ENCODE data around the gene TP73.

TP73 gene

DNA sequence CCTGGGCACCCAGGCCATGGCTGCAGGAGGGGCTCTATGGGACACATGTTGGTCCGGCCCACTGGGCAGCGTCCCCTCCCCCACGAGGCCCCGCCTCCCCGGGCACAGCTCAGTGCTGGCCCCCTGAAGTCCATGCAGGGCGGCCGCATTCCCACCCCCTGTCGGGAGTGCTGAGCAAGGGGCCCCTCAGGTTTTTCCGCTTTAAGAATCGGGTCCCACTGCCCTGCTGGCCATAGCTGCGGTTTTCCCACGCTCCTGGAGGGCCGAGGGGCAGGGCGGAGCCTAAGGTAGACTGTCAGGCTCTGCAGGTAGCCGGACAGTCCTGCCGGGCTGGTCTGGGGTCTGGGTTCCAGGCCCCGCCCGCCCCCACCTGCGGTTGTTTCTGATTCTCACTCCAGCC, 56.5 kb downstream of the TP73 start:
- no peak for DNase-seq (ENCODE audit: low read depth)

DNA sequence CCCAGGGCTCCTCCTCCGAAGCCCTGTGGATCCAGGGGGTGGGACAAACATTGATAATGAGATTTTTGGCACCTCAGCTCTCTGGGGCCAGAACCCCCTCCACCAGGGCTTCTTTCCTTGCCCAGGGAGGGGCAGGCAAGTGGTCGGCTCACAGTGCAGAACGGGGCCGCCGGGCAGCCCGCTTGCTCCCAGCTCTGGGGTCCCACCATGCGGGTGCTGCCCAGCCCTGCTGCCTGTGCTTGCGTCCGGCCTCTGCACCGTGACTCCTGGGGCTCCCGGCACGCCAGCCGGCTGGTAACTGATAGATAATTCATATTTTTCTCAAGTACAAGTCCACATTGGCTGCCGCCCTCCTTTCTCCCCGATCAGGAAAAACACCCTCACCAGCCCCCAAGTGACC, 57.9 kb downstream of the TP73 start:
- DNase-seq (ENCODE audit: low read depth): no peak

DNA sequence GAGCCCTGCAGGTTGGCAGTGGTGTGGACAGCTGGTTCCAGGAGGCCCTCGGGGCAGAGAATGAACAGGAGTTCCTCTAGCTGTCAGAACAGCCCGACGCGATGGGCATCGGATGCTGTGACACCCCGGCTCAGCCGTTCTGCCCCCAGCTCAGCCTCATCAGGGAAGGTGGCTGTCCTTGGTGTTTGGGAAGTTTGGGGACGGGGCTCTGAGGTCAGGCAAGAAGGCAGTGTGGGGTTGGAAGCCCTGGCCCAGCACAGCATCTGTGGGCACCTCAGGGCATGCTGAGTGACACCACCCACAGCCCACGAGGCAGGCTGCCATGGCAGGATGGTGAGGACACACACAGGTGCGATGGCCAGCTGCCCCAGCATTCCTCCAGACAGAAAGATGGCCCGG, 59.1 kb downstream of the TP73 start:
- no peak for DNase-seq (ENCODE audit: low read depth)

DNA sequence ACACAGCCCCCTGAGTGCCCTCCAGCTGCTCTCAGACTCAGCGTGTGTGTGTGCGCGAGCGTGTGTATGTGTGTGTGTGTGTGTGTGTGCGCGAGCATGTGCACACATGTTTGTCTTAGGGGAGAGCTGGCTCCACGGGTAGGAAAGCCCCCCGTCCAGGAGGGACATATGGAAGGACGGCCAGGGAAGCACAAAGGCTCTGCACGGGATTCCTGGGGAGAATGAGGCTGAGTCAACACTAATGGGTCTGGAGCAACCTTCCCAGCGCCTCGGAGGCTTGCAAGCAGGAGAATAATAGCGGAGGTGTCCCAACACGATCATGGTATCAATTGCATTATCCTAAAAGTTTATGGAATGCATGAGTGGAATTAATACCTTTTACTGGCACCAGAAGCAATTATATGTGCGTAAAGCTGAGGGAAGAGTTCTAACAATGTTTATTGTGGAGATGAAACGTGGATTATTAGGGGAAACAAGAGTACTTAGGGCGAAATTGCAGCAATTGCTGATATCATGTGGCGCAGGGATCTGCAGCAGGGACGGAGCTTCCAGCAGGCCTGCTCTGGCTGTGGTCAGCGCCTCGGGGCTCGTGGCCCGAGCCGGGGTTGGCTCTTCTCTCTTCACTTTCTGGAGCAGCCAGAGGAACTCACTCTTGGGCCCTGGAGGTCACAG, 59.6 kb downstream of the TP73 start:
- no peak for DNase-seq (ENCODE audit: low read depth)

DNA sequence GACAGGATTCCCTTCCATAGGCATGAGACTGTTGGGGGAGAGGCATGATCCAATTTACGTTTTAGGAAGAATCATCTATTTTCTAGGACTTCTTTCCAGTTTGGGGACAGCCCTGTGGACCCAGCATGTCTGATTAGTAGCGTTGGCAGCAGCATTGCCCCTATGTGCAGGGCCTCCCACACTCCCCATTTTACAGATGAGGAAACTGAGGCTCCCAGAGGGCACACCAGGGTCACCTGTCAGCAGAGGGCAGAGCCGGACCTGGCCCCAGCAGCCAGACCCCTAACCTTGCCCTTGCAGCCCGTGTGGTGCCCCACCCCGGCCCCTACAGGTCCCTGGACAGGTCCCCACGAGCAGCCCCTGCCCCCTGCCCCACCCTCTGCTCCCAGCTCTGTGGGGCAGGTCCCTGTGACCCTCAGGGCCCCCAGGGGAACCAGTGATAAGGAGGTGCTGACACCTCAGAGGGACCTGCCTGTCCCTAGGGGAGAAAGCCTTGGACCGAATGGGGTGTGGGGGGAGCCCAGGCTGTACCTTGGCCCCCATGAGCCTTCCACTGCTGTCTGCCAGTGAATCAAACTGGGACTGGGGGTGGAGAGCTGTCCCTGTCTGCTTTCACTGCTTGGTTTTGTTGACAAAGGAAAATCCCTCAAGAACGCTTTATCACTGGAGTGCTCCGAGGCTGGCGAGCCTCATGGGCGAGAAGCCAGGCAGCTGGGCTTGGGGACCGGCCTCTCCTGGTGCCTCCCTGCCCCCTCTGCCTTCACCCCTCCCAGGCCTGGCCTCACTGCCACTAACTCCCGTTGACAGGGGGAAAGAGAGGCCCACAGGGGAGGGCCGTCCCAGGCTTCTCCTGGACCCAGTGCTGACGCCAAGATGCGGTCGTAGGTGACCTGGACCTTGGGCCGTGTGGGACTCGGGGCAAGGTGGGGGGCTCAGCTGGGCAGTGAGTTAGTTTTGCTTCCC, 60.5 kb downstream of the TP73 start:
- no peak for DNase-seq (ENCODE audit: low read depth)

DNA sequence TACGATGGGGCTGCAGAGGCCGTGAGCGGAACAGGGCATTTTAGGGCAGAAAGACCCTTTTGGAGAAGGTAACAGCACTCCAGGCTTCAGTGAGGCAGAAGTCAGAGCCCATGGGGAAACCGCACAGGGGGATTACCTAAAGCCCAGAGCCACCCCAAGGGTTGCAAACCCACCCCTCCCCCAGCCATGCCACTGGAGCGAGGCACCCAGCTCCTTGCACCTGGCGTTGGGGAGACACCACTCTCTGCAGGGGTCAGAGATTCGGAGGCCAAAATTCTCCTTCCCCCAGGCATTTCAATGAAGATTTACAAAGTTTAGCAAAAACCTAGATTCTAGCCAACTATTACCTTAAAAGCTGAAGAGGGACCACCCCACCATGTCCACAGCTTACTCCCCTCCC, 61.5 kb downstream of the TP73 start:
- no peak for DNase-seq (ENCODE audit: low read depth)

DNA sequence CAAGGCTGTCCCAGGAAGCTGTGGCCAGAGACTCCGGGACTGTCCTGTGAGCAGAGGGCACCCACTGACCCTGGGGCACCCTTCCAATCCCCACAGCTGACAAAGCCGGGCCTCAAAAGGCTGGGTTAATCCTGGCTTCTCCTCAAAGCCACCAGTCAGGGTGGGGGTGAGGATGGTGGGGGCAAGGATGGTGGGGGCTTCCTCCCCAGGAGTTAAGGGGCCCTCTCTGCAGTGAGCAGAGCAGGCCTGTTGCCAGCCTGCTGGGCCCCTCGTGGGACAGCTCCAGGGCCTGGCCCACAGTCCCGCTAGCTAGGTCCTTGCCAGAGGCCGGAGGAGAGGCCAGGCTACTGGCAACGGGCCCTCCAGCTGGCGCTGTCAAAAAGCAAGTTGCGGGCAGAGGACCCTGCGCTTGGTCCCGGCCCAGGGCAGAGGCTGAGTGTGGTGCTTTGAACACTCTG, 62.0 kb downstream of the TP73 start:
- DNase-seq (ENCODE audit: low read depth): no peak

DNA sequence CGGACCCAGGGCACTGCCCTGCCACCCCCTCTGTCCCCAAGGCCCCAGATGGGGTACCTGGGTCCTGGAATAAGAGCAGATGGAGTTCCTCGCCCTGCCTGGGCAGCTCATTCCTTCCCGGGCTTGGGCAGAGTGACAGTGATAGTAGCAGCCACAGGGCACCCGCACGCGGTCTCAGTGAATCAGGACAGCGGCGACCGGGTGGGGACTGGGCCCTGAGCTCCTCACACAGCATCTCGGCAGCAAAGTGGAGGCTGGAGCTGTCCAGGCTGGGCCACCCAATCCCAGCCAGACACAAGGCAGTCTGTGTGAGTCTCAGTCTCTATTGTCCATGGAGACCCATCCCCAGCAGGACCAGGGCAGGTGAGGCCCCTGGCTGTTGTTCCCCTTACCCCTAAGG, 62.5 kb downstream of the TP73 start:
- DNase-seq (ENCODE audit: low read depth): no peak

DNA sequence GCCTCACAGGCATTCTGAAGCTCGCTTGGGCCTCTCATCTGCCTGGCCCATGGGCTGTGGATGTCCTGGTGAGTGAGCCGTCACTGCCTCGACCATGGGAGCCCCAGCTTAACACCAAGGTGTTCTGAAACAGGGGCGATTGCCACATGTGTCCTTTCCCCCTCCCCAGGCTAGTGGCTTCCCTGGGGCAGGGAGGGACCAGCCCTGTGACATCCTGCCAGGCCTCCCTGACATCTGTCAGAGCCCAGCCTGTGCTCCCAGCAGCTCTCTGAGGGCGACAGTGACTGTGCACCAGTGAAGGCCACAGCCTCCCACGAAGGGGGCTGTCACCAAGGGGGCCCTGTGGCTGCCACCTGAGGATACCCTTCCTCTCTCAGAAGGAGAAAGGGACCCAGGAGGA, 64.0 kb downstream of the TP73 start:
- no peak for DNase-seq (ENCODE audit: low read depth)

DNA sequence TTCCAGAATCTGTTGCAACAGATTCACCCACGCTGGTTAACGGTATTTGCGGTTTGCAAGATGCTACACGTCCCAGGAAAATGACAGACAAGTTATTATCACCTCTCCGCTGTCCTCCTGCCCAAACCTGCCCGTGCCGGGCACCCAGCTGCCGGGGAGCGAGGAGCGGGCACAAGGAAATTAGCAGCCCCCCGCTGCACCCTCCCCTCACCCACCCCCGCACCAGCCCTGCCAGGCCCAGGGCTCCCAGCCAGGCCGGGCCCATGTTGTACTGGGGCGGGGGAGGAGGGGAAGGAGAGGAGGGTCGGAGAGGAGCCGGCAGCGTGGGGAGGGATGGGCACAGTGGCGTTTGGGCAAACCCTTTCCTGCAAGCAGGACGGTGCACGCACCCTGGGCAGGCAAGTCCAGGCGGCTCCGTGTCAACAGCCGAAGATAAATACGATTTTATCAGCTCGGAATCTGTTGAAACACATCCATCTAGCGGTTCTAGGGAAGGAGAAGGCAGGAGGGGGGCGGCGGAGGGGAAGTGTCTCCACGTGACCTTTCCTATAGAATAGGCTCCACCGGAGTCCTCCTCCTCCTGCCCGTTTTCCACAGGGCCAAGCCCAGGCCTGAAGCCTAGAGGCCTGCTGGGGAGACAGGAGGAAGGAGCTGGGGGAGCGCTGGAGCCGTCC, 64.9 kb downstream of the TP73 start:
- no peak for DNase-seq (ENCODE audit: low read depth)

DNA sequence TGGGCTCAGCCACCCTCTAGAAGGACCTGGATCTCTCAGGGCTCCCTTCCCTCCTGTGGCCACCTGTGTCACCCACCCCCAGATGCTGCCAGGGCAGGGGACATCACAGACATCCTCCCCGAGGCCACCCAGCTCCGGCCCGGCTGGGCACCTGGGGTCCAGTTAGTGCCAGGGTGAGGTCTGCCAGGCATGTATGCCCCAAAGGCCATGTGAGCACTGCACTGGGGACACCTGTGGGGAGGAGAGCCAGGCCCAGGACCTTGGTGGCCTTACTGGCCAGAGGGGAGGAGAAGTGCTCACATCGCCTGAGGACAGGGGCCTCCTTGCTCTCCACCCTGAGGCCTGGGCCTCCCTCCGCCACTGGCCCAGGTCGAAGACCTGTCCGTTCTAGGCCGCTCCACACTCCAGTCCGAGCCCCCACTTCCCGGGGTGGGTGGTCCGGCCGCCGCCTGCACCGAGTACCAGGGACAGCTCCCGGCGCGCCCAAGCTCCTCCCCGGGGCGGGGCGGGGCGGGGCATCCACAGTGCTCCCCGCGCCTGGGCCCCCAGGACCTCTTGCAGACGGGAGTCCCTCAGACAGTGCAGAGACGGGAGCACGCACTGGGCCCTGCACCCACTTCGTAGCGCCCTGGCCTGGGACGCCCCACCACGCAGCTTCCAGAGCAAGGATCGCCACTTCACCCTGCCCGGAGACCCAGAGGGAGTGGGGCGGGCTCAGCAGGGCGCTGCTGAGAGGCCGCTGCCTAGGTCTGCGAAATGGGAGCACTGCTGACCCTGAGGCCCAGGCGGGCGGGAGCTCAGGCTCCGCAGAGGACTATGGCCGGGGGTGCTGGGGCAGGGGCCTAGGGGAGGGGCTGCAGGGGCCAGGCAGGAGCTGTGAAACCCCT, 65.6 kb downstream of the TP73 start:
- no peak for DNase-seq (ENCODE audit: low read depth)

DNA sequence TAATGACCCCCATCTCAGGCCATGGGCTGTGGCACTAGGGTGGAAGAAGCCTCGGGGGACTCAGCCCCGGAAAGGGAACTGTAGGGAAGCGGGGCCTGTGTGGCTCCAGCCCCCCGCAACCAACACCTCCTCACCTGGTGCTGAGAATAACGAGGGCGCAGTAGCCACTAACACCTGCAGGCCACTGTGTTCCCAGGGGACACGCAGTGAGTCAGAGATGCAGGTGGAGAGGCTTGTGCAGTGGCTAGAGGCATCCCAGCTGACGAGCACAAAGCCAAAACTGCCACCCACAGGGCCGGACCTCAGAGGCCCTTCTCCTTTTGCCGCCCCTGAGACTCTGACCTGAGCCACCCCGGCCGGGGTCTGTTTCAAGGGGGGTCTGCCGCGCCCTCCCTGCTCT, 66.4 kb downstream of the TP73 start:
- no peak for DNase-seq (ENCODE audit: low read depth)

DNA sequence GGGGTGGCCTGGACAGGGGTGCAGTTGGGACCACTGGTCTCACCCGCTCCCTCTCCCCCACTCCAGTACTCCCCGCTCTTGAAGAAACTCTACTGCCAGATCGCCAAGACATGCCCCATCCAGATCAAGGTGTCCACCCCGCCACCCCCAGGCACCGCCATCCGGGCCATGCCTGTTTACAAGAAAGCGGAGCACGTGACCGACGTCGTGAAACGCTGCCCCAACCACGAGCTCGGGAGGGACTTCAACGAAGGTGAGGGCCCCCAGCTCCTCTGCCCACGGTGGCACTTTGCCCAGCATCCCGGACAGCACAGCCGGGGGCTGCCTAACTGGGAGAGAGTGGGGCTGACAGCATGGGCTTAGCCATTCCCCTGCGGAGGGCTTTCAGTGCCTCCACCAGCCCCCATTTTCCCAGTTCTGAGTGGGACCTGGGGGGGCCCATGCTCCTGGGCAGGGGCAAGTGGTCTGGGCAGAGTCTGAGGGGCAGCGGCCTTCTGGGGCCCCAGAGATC, 69.7 kb downstream of the TP73 start:
- DNase-seq (ENCODE audit: low read depth): no peak

DNA sequence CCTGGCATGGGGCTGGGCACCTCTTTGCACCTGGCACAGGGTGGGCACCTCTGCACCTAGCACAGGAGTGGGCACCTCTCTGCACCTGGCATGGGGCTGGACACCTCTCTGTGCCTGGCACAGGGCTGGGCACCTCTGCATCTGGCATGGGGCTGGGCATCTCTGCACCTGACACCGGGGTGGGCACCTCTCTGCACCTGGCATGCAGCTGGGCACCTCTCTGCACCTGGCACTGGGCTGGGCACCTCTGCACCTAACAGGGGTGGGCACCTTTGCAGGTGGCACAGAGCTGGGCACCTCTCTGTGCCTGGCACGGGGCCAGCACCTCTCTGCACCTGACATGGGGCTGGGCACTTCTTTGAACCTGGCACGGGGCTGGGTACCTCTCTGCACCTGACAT, 70.5 kb downstream of the TP73 start:
- no peak for DNase-seq (ENCODE audit: low read depth)

DNA sequence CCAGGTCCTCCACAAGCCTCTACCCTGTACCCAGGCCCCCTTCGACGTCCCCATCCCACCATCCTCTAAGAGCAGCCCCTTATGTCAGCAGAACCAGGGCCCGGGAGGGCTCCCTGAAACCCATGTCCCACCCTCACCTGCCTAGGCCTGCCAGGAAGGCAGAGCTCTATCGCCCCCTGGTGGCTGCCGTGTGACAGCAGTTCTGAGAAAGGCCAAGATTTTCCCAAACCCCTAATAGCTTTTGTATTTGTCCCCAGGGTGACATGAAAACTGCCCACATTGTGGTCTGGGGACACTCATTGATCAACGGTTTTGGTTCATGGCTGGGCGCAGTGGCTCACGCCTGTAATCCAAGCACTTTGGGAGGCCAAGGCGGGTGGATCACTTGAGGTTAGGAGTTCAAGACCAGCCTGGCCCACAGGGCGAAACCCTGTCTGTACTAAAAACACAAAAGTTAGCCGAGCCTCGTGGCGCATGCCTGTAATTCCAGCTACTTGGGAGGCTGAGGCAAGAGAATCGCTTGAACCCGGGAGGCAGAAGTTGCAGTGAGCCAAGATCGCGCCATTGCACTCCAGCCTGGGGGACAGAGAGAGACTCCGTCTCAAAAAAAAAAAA, 72.2 kb downstream of the TP73 start:
- peak; percentile 28 for DNase-seq (ENCODE audit: low read depth)

DNA sequence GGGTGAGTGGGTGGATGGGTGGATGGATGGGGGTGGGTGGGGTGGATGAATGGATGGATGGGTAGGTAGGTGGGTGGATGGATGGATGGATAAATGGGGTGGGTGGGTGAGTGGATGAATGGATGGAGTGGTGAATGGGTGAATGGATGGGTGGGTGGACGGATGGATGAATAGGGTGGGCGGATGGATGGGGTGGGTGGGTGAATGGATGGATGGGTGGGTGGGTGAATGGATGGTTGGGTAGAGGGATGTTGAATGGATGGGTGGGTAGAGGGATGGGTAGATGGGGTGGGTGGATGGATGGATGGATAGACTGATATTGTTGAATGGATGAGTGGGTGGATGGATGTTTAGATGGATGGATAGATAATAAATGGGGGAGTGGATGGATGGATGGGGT, 73.0 kb downstream of the TP73 start:
- no peak for DNase-seq (ENCODE audit: low read depth)

DNA sequence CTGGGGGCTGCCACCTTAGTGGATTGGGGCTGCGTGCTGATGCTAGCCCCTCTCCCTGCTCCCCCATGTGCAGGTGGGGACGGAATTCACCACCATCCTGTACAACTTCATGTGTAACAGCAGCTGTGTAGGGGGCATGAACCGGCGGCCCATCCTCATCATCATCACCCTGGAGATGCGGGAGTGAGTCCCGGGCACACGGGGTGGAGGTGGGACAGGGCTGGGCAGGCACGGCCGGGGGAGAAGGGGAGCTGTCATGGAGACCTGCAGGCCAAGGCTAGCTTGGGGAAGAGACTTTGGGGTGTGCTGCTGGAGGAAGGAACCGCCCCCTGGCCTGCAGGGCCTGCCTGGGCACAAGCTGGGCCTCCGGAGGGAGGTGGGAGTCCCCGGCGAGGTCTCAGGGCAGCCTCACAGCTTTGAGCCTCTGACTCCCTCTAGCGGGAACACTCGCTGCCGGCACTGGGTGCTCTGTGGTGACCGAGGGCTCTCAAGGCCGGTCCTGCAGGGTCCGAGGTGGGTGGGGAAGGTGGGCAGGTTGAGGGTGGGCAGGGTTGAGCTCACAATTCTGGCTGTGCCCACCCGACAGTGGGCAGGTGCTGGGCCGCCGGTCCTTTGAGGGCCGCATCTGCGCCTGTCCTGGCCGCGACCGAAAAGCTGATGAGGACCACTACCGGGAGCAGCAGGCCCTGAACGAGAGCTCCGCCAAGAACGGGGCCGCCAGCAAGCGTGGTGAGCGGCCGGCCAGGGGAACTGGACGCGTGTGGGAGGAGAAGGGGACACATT, 74.9 kb downstream of the TP73 start:
- DNase-seq (ENCODE audit: low read depth): no peak

DNA sequence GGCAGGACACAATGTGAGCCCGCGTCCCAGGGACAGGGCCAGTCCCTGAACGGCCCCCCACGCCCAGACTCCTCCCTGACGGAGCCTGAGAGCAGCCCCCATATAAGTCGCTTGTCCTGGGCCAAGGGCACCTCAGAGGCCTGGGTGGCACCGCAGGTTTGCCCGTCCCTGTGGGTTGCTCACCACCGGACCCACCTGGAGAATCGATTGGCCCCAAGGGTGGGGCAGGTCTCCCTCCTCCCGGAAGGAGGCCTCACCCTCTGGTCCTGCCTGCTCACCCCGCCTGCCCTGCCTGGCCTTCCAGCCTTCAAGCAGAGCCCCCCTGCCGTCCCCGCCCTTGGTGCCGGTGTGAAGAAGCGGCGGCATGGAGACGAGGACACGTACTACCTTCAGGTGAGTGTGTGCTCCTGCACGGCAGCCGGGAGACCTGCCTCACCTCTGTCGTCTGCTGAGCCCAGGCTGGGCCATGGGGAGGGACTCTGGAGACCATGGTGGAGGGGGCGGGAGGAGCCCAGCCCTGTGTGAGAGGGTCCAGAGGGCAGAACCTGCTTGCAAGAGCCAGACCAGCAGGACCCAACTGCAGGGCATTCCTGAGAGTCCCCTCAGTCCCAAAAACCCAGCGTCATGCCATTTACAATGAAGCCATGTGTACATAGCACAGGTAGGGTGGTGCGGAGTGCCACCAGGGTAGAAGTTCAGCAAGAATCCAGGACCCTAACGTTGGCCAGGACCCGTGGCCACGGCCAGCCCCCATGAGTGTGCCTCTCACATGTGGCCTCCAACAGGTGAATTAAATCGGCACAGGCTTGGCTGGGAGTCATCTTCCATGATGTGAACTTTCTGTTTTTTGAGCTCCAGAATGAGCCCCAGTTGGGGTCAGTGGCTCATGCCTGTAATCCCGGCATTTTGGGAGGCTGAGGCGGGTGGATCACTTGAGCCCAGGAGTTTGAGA, 75.8 kb downstream of the TP73 start:
- no peak for DNase-seq (ENCODE audit: low read depth)
